H1 (cell line): Measurements from ENCODE around the gene PLEKHM1. TPM values are rescaled to one million over a fixed set of nuclear protein-coding genes. Genes with fewer than 3 reads are reported as not detected.
"Not testable (repeated sequence)": the region's sequence is repeated elsewhere in the genome, so short reads cannot be mapped to it uniquely, and the experiment has no call there.

Source experiments
- CTCF ChIA-PET: fragments of 300-600 bp; sonication (Branson Sonifier 250); formaldehyde crosslinking; loops from one replicate; lab custom pipeline; 2021; ENCODE audit not compliant: partially characterized antibody; lab: Charles Lee
- POLR2A ChIA-PET: fragments of 300-600 bp; sonication (Branson Sonifier 250); formaldehyde crosslinking; loops from one replicate; lab custom pipeline; 2021; ENCODE audit warnings: inconsistent platforms; ENCODE audit not compliant: partially characterized antibody; lab: Charles Lee
- DNase-seq, 2 experiments: peaks; one replicate each; pipeline versions ENCODE4 v3.0.0 to v3.0.0-alpha.2; 2010 to 2022; ENCODE audit warnings: low spot score in 2 of 2, low read depth in 1 of 2, mixed read lengths in 1 of 2
- FAIRE-seq: peaks from 2 replicates; lab custom pipeline; 2011; peaks lifted over from hg19 to GRCh38; lab: Jason Lieb, UNC
- H2AFZ ChIP-seq: 2 replicates; pipeline ENCODE4 v1.8.1; 2012; ENCODE audit warnings: low read length, inconsistent platforms
- H2AK5ac ChIP-seq: 2 replicates; pipeline ENCODE4 v1.6.1; 2013; ENCODE audit warnings: low read depth, low read length
- H2BK120ac ChIP-seq: replicated peaks from 2 replicates; pipeline ENCODE3; 2013; ENCODE audit warnings: low read depth, low read length, inconsistent platforms
- H2BK12ac ChIP-seq: 2 replicates; pipeline ENCODE4 v1.6.1; 2013; ENCODE audit warnings: low read depth, low read length
- H2BK15ac ChIP-seq: 2 replicates; pipeline ENCODE4 v1.6.1; 2013; ENCODE audit warnings: low read length
- H2BK20ac ChIP-seq: 2 replicates; pipeline ENCODE4 v1.6.1; 2013; ENCODE audit warnings: low read length
- H2BK5ac ChIP-seq: 2 replicates; pipeline ENCODE4 v1.6.1; 2013; ENCODE audit warnings: low read depth, low read length
- H3K14ac ChIP-seq: 2 replicates; pipeline ENCODE4 v1.6.1; 2013; ENCODE audit warnings: inconsistent platforms; ENCODE audit not compliant: insufficient read length
- H3K18ac ChIP-seq: 2 replicates; pipeline ENCODE4 v1.6.1; 2013; ENCODE audit warnings: low read length; ENCODE audit errors: extremely low read depth
- H3K23ac ChIP-seq: 2 replicates; pipeline ENCODE4 v1.6.1; 2013; ENCODE audit warnings: inconsistent platforms; ENCODE audit not compliant: insufficient read length
- H3K23me2 ChIP-seq: 2 replicates; pipeline ENCODE4 v1.6.1; 2013; ENCODE audit warnings: low read depth, low read length
- H3K27ac ChIP-seq: 2 replicates; pipeline ENCODE4 v1.6.1; 2011; ENCODE audit warnings: low read depth, low read length, inconsistent platforms
- H3K27me3 ChIP-seq, 4 experiments: replicated peaks in 1 of 4; 1 replicate in 1 of 4; 2 replicates in 3 of 4; pipeline versions ENCODE4 v1.6.1 to v1.8.1; 2011 to 2013; ENCODE audit warnings: low read length in 3 of 4, mild to moderate bottlenecking in 3 of 4, inconsistent platforms in 2 of 4, mixed read lengths in 2 of 4, moderate library complexity in 1 of 4; ENCODE audit not compliant: control insufficient read depth in 3 of 4, insufficient read depth in 3 of 4; ENCODE audit errors: extremely low read depth in 1 of 4
- H3K36me3 ChIP-seq, 4 experiments: 2 replicates each; pipeline versions ENCODE4 v1.6.1 to v1.8.1; 2011 to 2013; ENCODE audit warnings: mild to moderate bottlenecking in 4 of 4, low read length in 3 of 4, moderate library complexity in 2 of 4, control low read depth in 1 of 4, inconsistent platforms in 1 of 4; ENCODE audit not compliant: insufficient read depth in 4 of 4, control insufficient read depth in 2 of 4
- H3K4ac ChIP-seq: replicated peaks from 2 replicates; pipeline ENCODE3; 2013; ENCODE audit warnings: low read length, low read depth, mixed read lengths, inconsistent platforms; ENCODE audit not compliant: insufficient read length
- H3K4me1 ChIP-seq, 4 experiments: replicated peaks in 1 of 4; 1 replicate in 1 of 4; 2 replicates in 3 of 4; pipeline versions ENCODE4 v1.6.1 to v1.8.1; 2011 to 2013; ENCODE audit warnings: low read length in 3 of 4, inconsistent platforms in 2 of 4, mixed read lengths in 1 of 4; ENCODE audit not compliant: insufficient read depth in 4 of 4, control insufficient read depth in 3 of 4
- H3K4me2 ChIP-seq, 2 experiments: 2 replicates each; pipeline versions ENCODE4 v1.6.1 to v1.8.1; 2011 to 2013; ENCODE audit warnings: low read depth in 2 of 2, low read length in 2 of 2, control low read depth in 1 of 2, inconsistent platforms in 1 of 2, mild to moderate bottlenecking in 1 of 2; ENCODE audit not compliant: insufficient read depth in 1 of 2
- H3K4me3 ChIP-seq, 4 experiments: fragments of 200-600, 300-600 bp in 1 of 4; sonication (generic), shearing (Covaris generic), sonication (Bioruptor Twin) in 1 of 4; 2 replicates each; pipeline versions ENCODE4 v1.5.1 to v1.8.1; 2011 to 2016; ENCODE audit warnings: low read length in 4 of 4, low read depth in 3 of 4, control low read depth in 2 of 4, inconsistent platforms in 2 of 4, mild to moderate bottlenecking in 2 of 4, mixed read lengths in 1 of 4, moderate library complexity in 1 of 4; ENCODE audit not compliant: insufficient read depth in 2 of 4; ENCODE audit errors: extremely low read depth in 1 of 4
- H3K56ac ChIP-seq: replicated peaks from 2 replicates; pipeline ENCODE3; 2013; ENCODE audit warnings: low read depth, mild to moderate bottlenecking, mixed read lengths, low read length, inconsistent platforms; ENCODE audit not compliant: insufficient read length
- H3K79me1 ChIP-seq: 2 replicates; pipeline ENCODE4 v1.6.1; 2013; ENCODE audit warnings: low read depth, low read length, control low read depth
- H3K79me2 ChIP-seq, 2 experiments: 2 replicates each; pipeline versions ENCODE4 v1.6.1 to v1.8.1; 2012 to 2013; ENCODE audit warnings: low read length in 2 of 2, mild to moderate bottlenecking in 2 of 2, inconsistent platforms in 1 of 2; ENCODE audit not compliant: insufficient read depth in 2 of 2, control insufficient read depth in 1 of 2
- H3K9ac ChIP-seq, 4 experiments: replicated peaks in 1 of 4; 1 replicate in 1 of 4; 2 replicates in 3 of 4; pipeline versions ENCODE4 v1.6.1 to v1.8.1; 2011 to 2013; ENCODE audit warnings: low read depth in 3 of 4, low read length in 3 of 4, control low read depth in 2 of 4, mild to moderate bottlenecking in 2 of 4, moderate library complexity in 2 of 4, inconsistent platforms in 1 of 4; ENCODE audit errors: extremely low read depth in 1 of 4
- H3K9me3 ChIP-seq, 2 experiments: 2 replicates each; pipeline versions ENCODE4 v1.6.1 to v1.8.1; 2012 to 2013; ENCODE audit warnings: mild to moderate bottlenecking in 2 of 2, moderate library complexity in 2 of 2, control low read depth in 1 of 2, inconsistent platforms in 1 of 2, low read depth in 1 of 2, low read length in 1 of 2, mixed read lengths in 1 of 2; ENCODE audit not compliant: insufficient read depth in 2 of 2
- H4K20me1 ChIP-seq, 2 experiments: replicated peaks in 1 of 2; 2 replicates each; pipeline versions ENCODE3 to v1.8.1; 2011 to 2013; ENCODE audit warnings: inconsistent platforms in 2 of 2, low read length in 2 of 2, mild to moderate bottlenecking in 1 of 2; ENCODE audit not compliant: insufficient read depth in 2 of 2, control insufficient read depth in 1 of 2
- H4K5ac ChIP-seq: 2 replicates; pipeline ENCODE4 v1.6.1; 2013; ENCODE audit warnings: low read length, low read depth, mixed read lengths, inconsistent platforms; ENCODE audit not compliant: insufficient read length
- H4K8ac ChIP-seq: 2 replicates; pipeline ENCODE4 v1.8.0; 2013; ENCODE audit warnings: mild to moderate bottlenecking, moderate library complexity, low read length, inconsistent platforms; ENCODE audit not compliant: insufficient read depth; ENCODE audit errors: extremely low read depth
- H4K91ac ChIP-seq: replicated peaks from 2 replicates; pipeline ENCODE3; 2013; ENCODE audit warnings: low read length, mixed read lengths, inconsistent platforms; ENCODE audit not compliant: insufficient read length
- WGBS, 2 experiments: shearing (Covaris generic) in 1 of 2; methylation state at CpG; one replicate each; pipeline versions ENCODE4 v1.1.6 to v1.1.7; 2013 to 2015; ENCODE audit warnings: low lambda C conversion rate in 2 of 2, mixed read lengths in 2 of 2, inconsistent platforms in 1 of 2, low coverage in 1 of 2, missing lambda C conversion rate in 1 of 2; ENCODE audit not compliant: insufficient replicate concordance in 2 of 2, insufficient coverage in 1 of 2, insufficient read length in 1 of 2; ENCODE audit errors: extremely low coverage in 1 of 2, missing lambda C conversion rate in 1 of 2; 5-methylcytosine and 5-hydroxymethylcytosine counted together
- polyA plus RNA-seq, 7 experiments: library from polyadenylated mRNA; depleted of rRNA in 3 of 7; stranded (reverse) in 5 of 7; unstranded in 2 of 7; fragments of >200 nt in 5 of 7; fragments of 200-250 nt in 2 of 7; gene quantifications; 1 replicate in 5 of 7; 2 replicates in 1 of 7; 4 replicates in 1 of 7; pipeline versions ENCODE4 v1.2.1 to v1.2.3, GENCODE V29; 2011 to 2013; ENCODE audit warnings: missing spikeins in 2 of 7, mixed read lengths in 2 of 7
- total RNA-seq: library from RNA; stranded (reverse); fragmentation: NEBNext Ultra II Directional; extraction: Animal tissue kit (Norgen Biotek cat#: 25700); gene quantifications from 2 replicates; pipeline ENCODE4 v1.2.1, GENCODE V29; 2021

Gene PLEKHM1
- total and polyA plus RNA-seq, 2 of the 8 experiments (the other 6 are each of a cell fraction or from before 2014, with no cell fraction given) = 7.6 to 17.9 TPM

- H3K4me1 ChIP-seq, H4K91ac ChIP-seq, H4K8ac ChIP-seq, H2AFZ ChIP-seq, H3K79me2 ChIP-seq, H2BK12ac ChIP-seq, POLR2A ChIA-PET, H3K27ac ChIP-seq, DNase-seq, H4K20me1 ChIP-seq, CTCF ChIA-PET, H3K23me2 ChIP-seq, H3K9me3 ChIP-seq, H3K27me3 ChIP-seq, H3K4me3 ChIP-seq, H3K36me3 ChIP-seq, H3K23ac ChIP-seq, H2BK20ac ChIP-seq, H4K5ac ChIP-seq, H3K4ac ChIP-seq, H2BK5ac ChIP-seq, H3K9ac ChIP-seq, FAIRE-seq, H2BK15ac ChIP-seq, H2BK120ac ChIP-seq, H3K18ac ChIP-seq, H3K4me2 ChIP-seq, H2AK5ac ChIP-seq, H3K79me1 ChIP-seq, H3K56ac ChIP-seq, H3K14ac ChIP-seq: not testable (repeated sequence)
- WGBS, 2 experiments = 84% methylated on average over 1 of the region's 1 CpG; no CpG with 5 or more reads in 1 of the 2 experiments
Observed at GRCh38 chr17:45449708-45450329, 40.7 kb downstream of the PLEKHM1 start.

GRCh38 chr17:45449260-45449659 lies 41.3 kb downstream of the PLEKHM1 start:
- H3K9me3 ChIP-seq, H2AFZ ChIP-seq, H2BK20ac ChIP-seq, H3K4me1 ChIP-seq, H2BK5ac ChIP-seq, H3K27me3 ChIP-seq, FAIRE-seq, H3K4me2 ChIP-seq, H3K79me2 ChIP-seq, H4K91ac ChIP-seq, H3K27ac ChIP-seq, H3K9ac ChIP-seq, H4K20me1 ChIP-seq, H3K23ac ChIP-seq, H3K56ac ChIP-seq, DNase-seq, H3K4ac ChIP-seq, H2AK5ac ChIP-seq, H2BK120ac ChIP-seq, H3K14ac ChIP-seq, H4K8ac ChIP-seq, H3K23me2 ChIP-seq, CTCF ChIA-PET, H3K79me1 ChIP-seq, H3K36me3 ChIP-seq, H4K5ac ChIP-seq, H2BK15ac ChIP-seq, POLR2A ChIA-PET, H3K4me3 ChIP-seq, H3K18ac ChIP-seq, H2BK12ac ChIP-seq: not testable (repeated sequence)
- 90% methylated on average over 1 of the region's 1 CpG; no CpG with 5 or more reads in 1 of the 2 experiments for WGBS, 2 experiments
